ENCODE data around the gene ZFR2.

The ZFR2 gene

DNA sequence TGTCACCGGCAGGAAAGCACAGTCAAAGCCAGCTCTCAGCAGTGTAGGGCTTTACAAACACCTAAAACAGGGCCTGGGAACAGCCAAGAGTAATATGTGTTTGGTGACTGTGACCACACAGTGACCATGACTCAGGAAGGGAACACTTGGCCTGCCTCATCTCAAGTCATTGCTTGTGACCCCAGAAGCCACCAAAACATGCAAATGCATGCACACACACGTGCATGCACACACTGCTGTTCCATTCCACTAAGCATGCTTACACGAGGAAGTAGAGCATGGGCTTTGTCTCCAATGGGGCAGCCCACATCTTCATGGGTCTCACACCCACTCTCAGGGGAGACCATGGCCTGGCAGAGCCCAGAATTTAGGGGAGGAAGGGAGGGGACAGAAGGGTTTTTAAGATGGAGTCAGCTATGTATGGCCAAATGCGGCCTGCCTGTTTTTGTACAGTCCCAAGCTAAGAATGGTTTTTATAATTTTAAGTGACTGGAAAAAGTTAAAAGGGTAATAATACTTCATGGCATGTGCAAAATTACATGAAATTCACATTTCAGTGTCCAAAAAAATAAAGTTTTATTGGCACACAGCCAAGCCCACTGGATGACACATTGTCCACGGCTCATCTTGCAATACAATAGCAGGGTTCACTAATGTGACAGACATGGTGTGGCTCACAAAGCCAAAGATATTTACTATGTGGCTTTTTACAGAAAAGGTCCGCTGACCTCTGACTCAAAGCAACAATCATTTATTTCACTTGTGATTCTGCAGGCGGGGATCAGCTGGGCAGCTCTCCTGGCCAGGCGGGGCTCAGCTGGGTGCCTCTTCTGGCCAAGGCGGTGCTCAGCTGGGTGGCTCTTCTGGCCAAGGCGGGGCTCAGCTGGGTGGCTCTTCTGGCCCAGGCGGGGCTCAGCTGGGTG is 17.3 kb downstream of the ZFR2 start:
- no peak for ATAC-seq
- TF ChIP-seq SNAI2 (CRISPR knock-in tag; IDR thresholded peaks at IDR 0.05) = no peak
- TF ChIP-seq, protein P1, sequence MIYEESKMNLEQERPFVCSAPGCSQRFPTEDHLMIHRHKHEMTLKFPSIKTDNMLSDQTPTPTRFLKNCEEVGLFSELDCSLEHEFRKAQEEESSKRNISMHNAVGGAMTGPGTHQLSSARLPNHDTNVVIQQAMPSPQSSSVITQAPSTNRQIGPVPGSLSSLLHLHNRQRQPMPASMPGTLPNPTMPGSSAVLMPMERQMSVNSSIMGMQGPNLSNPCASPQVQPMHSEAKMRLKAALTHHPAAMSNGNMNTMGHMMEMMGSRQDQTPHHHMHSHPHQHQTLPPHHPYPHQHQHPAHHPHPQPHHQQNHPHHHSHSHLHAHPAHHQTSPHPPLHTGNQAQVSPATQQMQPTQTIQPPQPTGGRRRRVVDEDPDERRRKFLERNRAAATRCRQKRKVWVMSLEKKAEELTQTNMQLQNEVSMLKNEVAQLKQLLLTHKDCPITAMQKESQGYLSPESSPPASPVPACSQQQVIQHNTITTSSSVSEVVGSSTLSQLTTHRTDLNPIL (CRISPR knock-in tag; IDR thresholded peaks at IDR 0.05; ENCODE audit: low read depth) = no peak
- TF ChIP-seq ISL1 (CRISPR knock-in tag; IDR thresholded peaks at IDR 0.05) = no peak
- no peak for TF ChIP-seq BACH2 (CRISPR knock-in tag; IDR thresholded peaks at IDR 0.05; ENCODE audit: borderline replicate concordance)
- TF ChIP-seq ZFP30 (CRISPR knock-in tag; IDR thresholded peaks at IDR 0.05) = no peak
- no peak for TF ChIP-seq ZFP3 (CRISPR knock-in tag; IDR thresholded peaks at IDR 0.05)
- TF ChIP-seq, protein P2, sequence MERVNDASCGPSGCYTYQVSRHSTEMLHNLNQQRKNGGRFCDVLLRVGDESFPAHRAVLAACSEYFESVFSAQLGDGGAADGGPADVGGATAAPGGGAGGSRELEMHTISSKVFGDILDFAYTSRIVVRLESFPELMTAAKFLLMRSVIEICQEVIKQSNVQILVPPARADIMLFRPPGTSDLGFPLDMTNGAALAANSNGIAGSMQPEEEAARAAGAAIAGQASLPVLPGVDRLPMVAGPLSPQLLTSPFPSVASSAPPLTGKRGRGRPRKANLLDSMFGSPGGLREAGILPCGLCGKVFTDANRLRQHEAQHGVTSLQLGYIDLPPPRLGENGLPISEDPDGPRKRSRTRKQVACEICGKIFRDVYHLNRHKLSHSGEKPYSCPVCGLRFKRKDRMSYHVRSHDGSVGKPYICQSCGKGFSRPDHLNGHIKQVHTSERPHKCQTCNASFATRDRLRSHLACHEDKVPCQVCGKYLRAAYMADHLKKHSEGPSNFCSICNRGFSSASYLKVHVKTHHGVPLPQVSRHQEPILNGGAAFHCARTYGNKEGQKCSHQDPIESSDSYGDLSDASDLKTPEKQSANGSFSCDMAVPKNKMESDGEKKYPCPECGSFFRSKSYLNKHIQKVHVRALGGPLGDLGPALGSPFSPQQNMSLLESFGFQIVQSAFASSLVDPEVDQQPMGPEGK (CRISPR knock-in tag; IDR thresholded peaks at IDR 0.05; ENCODE audit: borderline replicate concordance) = no peak
- TF ChIP-seq OSR1 (CRISPR knock-in tag; IDR thresholded peaks at IDR 0.05) = no peak
- TF ChIP-seq ZNF565 (CRISPR knock-in tag; conservative IDR thresholded peaks at IDR 0.05; ENCODE audit: low read depth) = no peak
- no peak for TF ChIP-seq ZNF70 (CRISPR knock-in tag; IDR thresholded peaks at IDR 0.05)
- no peak for TF ChIP-seq GLIS3 (CRISPR knock-in tag; IDR thresholded peaks at IDR 0.05)
- TF ChIP-seq, protein P3, sequence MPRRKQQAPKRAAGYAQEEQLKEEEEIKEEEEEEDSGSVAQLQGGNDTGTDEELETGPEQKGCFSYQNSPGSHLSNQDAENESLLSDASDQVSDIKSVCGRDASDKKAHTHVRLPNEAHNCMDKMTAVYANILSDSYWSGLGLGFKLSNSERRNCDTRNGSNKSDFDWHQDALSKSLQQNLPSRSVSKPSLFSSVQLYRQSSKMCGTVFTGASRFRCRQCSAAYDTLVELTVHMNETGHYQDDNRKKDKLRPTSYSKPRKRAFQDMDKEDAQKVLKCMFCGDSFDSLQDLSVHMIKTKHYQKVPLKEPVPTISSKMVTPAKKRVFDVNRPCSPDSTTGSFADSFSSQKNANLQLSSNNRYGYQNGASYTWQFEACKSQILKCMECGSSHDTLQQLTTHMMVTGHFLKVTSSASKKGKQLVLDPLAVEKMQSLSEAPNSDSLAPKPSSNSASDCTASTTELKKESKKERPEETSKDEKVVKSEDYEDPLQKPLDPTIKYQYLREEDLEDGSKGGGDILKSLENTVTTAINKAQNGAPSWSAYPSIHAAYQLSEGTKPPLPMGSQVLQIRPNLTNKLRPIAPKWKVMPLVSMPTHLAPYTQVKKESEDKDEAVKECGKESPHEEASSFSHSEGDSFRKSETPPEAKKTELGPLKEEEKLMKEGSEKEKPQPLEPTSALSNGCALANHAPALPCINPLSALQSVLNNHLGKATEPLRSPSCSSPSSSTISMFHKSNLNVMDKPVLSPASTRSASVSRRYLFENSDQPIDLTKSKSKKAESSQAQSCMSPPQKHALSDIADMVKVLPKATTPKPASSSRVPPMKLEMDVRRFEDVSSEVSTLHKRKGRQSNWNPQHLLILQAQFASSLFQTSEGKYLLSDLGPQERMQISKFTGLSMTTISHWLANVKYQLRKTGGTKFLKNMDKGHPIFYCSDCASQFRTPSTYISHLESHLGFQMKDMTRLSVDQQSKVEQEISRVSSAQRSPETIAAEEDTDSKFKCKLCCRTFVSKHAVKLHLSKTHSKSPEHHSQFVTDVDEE (CRISPR knock-in tag; IDR thresholded peaks at IDR 0.05) = no peak
- no peak for TF ChIP-seq ARNTL (CRISPR knock-in tag; IDR thresholded peaks at IDR 0.05; ENCODE audit: borderline replicate concordance, low read depth)

DNA sequence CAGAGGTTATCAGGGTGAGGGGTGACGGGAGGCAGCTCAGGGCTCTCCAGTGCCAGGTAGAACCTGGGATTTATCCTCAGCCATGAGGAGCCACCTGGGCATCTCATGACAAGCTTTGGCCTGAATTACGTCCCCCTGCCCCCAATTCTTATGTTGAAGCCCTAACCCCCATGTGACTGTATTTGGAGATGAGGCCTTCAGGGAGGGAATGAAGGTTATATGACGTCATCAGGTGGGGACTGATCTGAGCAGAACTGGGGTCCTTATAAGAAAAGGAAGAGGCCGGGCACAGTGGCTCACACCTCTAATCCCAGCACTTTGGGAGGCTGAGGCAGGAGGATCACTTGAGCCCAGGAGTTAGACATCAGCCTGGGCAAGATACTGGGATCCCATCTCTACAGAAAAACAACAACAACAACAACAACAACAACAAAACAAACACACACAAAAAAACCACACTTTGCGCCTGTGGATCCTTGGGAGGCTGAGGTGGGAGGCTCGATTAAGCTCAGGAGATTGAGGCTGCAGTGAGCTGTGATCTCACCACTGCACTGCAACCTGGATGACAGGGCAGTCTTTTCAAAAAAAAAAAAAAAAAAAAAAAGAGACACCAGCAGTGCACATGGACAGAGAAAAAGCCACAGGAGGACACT is 18.4 kb downstream of the ZFR2 start:
- ATAC-seq = no peak
- TF ChIP-seq, protein P3 (CRISPR knock-in tag; IDR thresholded peaks at IDR 0.05) = no peak
- TF ChIP-seq OSR1 (CRISPR knock-in tag; IDR thresholded peaks at IDR 0.05) = no peak
- no peak for TF ChIP-seq ARNTL (CRISPR knock-in tag; IDR thresholded peaks at IDR 0.05; ENCODE audit: borderline replicate concordance, low read depth)
- TF ChIP-seq GLIS3 (CRISPR knock-in tag; IDR thresholded peaks at IDR 0.05) = no peak
- TF ChIP-seq ZFP3 (CRISPR knock-in tag; IDR thresholded peaks at IDR 0.05) = no peak
- TF ChIP-seq, protein P4, sequence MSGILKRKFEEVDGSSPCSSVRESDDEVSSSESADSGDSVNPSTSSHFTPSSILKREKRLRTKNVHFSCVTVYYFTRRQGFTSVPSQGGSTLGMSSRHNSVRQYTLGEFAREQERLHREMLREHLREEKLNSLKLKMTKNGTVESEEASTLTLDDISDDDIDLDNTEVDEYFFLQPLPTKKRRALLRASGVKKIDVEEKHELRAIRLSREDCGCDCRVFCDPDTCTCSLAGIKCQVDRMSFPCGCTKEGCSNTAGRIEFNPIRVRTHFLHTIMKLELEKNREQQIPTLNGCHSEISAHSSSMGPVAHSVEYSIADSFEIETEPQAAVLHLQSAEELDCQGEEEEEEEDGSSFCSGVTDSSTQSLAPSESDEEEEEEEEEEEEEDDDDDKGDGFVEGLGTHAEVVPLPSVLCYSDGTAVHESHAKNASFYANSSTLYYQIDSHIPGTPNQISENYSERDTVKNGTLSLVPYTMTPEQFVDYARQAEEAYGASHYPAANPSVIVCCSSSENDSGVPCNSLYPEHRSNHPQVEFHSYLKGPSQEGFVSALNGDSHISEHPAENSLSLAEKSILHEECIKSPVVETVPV (CRISPR knock-in tag; IDR thresholded peaks at IDR 0.05) = no peak
- no peak for TF ChIP-seq SNAI2 (CRISPR knock-in tag; IDR thresholded peaks at IDR 0.05)
- TF ChIP-seq, protein P1 (CRISPR knock-in tag; IDR thresholded peaks at IDR 0.05; ENCODE audit: low read depth) = no peak
- TF ChIP-seq TOX (CRISPR knock-in tag; IDR thresholded peaks at IDR 0.05; ENCODE audit: borderline replicate concordance) = no peak

Data from SK-N-SH treated with all-trans-retinoic acid at 6 μM for 48 hours (cell line).